HUDEP-2 (cell line): ENCODE data around the gene IL1RAP.

Experiments used
- DNase-seq, 76 experiments: peaks; one replicate each; lab custom pipeline; 2025; ENCODE audit not compliant: unreplicated experiment in 76 of 76; lab: John Stamatoyannopoulos, UW

Gene IL1RAP

GRCh38 chr3:190697901-190698300 lies 184.0 kb downstream of the IL1RAP start:
- DNase-seq: no peak

GRCh38 chr3:190699776-190700175 lies 185.9 kb downstream of the IL1RAP start:
- no peak for DNase-seq

DNA sequence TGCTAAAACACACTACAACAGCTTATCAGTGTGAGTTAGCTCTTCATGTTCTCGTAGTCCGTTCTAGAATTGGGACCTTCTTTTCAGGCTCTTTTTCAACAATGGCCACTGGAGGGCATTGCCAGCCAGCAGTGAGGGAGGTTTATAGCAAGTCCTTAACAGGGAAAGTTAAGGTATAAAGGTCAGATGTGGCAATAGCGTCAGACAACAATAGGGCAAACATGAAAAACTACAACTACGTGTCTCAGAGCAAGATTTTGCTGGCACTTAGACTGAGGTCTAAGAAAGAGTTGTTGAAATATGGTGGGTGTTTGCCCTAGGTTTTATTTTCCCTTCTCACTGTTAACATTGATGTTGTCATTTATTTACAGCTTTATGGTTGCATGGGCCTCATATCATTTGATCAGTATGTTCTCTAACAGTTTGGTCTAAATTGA lies 187.2 kb downstream of the IL1RAP start:
- peak in 1 of 76 experiments; percentile 29 for DNase-seq

- DNase-seq: no peak
Measured at GRCh38 chr3:190706582-190706981, 192.7 kb downstream of the IL1RAP start.
